GM19395 (cell line): ENCODE data around the gene CCDC88C.
"Not testable (repeated sequence)": the region's sequence is repeated elsewhere in the genome, so short reads cannot be mapped to it uniquely, and the experiment has no call there.

Source experiments
- ATAC-seq: cut with Tn5 transposase; IDR thresholded peaks from one replicate; pipeline ENCODE4 v1.9.1; 2021; ENCODE audit warnings: mild to moderate bottlenecking, moderate library complexity; ENCODE audit not compliant: unreplicated experiment

Gene CCDC88C

DNA sequence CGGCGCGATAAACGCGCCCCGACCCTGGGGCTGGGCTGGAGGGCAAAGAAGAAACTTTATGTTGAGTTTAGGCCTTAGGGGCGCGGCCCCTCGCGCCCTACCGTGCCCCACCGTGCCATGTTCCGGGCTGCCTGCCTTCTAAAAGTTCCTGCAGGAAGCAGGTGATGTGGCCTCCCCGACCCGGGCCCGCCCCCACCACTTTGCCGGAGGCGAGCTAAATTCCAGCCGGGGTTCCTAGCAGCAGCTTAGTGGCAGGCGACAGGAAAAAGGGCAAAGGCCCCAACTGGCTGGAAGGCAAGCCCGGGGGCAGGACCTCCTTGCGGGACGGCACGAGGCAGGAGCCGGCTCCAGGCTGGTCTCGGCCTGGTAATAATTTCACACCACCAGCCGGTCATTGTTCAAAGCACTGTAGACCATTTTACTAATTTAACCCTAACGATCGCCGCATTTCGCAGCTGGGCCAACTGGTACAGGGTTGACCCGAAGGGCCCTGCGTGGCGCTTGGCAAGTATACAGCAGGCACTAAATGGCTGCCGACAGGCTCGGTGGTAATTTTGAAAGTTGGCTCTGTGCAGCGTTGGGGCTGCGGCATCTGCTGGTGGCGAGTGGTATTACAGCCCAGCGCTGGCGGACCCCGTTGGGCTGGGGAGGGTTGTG lies 895 bp upstream of the CCDC88C start:
- ATAC-seq = no peak

DNA sequence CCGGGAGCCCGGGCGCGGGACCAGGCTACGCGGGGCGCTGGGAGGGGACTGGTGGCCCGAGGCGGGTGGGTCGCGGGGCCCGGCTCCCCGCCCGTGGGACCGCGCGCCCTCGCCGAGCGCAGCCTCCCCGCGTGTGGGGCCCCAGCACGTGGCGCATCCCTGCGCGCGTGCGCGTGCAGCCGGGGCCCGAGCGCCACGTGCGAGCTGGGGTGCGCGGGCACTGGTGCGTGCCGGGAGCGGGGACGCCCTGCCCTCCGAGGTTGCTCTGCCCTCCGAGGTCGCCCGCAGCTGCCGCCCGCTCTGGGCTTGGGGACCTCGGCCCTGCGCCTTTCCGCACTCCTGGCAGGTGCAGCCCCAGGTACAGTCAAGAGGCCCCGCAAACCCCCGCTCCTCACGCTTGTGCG lies 365 bp upstream of the CCDC88C start:
- peak; percentile 15 for ATAC-seq

DNA sequence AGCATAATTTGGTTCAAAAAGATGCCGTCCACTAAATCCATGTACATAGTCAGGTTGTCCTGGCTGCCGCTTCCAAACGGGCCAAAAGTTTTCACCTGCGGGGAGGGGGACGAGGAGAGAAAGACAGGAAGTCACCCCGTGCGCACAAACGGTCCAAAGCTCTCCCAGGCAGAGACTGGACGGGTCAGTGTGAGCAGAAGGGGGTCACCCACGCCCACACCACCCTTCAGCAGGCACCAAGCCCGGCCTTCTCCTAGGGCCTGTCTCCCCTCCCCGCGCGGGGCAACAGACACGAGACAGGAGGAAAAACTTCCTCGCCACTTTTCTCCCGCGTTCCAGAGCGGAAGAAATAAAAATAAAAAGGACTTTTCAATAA lies 888 bp downstream of the CCDC88C start:
- no peak for ATAC-seq

DNA sequence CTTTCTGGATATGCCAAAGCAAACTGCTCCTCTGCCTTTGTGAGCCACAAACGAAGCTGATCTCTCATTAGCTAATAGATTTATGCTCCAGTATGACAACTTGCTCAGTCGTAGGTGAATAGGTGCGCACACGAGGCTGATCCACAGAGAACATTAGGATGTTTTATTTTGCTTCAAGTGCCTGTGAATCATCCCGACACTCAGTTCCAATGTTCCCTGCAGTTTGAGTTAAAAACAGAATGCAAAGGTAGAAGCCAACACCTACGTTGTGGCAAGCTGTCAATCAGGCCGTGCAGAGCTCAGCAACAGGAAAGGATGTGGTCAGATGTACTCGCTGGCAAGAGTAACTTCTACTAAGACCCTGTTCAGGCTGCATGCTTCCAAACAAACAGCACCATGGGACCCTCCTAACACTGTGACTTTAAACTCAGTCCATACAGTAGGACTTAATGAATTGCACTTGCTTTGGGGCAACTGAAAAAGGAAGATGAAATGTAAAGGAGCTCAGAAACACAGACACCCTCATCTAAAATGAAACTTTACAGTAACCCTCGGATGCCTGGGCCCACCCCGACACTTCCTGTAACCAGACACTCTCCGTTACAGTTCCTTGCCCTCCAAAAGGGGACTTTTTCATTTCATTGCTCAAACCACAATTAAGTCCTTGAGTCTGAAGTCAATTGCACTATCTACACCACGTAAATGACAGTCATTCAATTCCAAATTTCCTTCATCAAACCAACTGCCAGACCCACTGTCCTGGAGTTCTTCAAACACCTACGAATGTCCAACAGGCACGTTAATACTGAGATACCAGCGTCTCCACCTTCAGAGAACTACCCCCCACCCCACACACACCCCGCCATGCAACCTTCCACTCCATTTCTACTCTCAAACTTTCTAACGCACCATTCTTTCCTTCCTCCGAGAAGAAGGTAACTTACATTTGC lies 1.6 kb downstream of the CCDC88C start:
- ATAC-seq = peak; percentile 71

DNA sequence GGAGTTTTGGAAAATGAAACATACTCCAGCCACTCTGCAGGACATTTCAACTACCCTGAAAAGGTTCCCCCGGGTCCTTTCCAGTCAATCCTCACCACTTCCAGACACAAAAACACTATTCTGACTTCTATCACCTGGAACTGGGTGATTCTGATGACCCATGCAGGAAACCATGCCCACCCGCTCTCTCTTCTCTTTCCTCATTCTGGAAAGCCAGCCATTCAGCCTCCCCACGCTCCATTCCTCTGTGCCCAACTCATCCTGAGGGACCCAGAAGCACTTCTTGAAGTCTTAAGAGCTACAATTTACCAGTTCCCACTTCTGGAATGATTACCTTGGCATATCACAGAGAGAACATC lies 3.2 kb downstream of the CCDC88C start:
- no peak for ATAC-seq

DNA sequence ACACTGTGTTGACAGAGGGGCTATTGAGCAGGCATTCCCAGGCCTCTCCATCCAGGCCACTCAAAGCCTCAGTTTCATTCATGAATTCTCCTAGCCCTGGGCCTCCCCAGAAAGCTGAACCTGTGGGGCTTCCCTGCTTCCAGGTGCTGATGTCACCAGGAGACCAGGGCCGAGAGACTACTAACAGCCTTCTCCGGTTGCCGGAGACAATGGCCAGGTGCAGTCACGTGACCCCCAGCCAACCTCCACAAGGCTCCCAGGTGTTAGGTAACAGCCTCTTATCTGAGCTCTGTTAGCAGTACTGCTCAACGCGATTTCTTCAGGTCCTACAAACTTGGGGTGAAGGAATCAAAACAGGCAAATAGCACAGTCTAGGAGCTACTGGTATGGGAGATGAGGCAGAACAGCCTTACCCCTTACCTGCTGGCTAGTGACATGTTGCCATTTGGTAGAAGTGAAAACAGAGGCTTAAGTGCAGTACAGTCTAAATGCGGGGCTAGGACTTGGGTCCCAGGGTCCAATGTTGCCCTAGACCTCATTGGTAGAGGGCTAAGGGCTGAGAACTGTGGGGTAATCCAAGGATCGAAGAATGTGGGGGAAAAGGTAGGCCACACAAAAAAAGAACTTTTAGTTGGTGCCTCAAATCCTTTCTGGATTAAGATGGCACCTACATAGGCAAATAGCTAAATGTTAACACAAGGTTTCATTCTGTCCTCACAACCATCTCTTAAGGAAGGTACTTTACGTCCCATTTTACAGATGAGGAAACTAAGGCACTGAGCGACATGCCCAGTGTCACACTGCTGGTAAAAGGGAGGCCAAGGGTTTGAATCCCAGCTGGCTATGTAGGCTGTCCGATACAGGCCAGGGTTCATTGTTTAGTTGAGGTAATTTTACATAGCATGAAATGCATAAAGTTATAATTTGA lies 3.8 kb downstream of the CCDC88C start:
- no peak for ATAC-seq

DNA sequence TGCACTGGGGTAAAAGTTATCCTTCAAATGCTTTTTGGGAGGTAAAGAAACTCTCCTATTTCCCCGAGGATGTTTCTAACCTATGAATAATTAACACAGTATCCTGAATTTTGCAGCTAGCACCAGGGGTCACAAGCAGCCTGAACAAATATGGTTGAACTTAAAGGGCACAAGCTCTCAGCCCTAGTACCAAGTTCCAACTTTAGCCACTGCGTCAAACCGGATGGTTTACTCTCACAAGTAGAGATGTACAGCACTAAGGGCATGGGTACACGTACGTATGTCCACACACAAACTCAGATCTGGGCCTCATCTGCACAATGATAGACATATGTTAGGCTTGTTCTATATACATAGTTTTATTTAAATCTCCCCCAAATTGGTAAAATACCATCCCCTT lies 4.7 kb downstream of the CCDC88C start:
- no peak for ATAC-seq

DNA sequence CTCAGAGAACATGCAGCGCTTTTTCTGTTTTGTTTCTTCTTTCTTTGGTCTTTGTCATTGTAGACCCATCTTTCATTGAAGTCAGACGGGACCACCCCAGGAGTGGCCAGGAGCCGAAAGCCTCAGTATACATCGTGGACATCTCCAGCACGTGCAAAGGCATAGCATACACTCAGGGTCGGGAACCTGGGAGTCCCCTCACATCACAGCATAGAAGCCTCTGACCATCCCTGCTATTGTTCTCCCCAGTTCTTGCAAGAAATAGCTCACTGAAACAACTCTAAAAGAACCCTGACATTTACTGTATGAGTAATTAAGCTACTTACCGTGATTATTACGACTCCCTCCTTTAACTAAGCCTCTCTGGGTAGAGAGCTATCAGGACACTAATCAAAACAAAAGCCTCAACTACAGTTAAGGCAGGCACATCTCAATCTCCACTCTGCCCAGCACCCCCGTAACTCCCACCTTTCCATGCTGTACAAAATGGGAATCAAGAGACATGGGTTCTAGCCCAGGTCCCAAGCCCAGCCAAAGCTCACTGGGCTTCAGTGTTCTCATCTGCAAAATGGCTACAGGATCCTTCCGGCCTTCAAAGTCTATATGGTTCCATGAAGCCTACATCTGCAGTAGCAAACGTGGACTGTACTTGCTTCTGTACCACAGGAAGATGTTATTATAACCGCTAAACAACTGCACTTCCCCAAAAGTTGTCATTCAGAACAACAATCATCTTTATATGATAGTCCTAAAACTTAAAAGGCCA lies 6.7 kb downstream of the CCDC88C start:
- ATAC-seq = no peak

DNA sequence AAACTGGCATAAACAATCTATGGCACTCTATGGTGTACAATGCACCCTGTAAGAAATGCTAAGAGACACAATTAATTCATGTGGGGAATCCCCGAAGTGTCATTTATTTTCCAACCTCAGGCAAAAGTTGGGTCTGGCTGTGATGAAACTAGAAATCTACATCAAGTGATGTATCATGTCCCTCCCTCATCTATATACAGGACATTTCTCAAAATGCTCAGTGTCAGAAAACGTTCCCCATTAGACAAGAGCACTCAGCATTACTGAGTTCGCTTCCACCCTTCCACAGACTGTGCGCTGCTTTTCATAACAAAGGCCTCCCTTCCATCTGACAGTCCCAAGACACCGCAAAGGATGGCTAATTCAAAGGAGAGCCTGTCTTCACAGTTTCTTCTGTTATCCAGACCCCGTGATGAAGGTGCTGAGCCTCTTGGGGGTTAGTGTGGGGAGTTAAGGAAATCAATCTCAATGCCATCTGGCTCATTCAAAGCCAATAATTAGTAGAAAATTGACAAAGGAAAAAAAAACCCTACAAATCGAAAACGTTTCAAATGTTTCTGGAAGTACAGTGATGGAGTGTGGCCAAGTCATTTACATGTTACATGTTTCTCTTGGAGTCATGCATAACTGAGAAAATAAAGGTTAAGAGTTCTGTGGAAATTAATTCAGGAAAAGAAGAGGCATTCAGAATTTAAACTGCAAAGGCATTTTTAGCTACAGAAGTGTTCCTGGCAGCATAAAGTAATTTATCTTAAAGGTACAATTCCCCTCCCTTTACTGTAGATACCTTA lies 7.5 kb downstream of the CCDC88C start:
- ATAC-seq = no peak

DNA sequence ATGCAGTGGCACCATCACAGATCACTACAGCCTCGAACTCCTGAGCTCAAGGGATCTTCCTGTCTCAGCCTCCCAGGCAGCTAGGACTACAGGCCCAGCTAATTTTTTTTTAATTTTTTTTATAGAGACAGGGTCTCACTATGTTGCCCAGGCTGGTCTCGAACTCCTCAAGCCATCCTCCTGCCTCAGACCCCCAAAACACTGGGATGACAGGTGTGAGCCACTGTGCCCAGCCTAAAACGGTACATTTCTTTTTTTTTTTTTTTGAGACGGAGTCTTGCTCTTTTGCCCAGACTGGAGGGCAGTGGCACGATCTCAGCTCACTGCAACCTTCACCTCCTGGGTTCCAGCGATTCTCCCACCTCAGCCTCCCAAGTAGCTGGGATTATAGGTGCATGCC lies 8.4 kb downstream of the CCDC88C start:
- not testable (repeated sequence) for ATAC-seq

DNA sequence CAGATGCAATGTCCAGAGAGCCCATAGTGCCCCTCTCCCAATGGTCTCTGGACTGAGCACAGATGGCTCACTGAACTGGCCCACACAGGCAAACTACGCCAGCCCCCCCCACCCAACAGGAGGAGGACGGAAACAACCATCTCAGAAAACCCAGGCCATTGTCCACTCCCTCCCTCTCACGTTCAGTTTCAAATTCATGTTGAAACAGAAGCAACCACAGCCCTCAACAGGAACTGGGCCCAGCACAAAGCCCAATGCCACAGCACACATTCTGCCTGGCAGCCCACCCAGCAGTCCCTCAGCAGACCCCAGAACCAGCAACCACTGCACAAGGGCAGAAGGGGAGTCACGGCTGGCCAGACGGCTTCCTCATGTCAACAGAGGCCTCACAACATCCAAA lies 10.6 kb downstream of the CCDC88C start:
- no peak for ATAC-seq

DNA sequence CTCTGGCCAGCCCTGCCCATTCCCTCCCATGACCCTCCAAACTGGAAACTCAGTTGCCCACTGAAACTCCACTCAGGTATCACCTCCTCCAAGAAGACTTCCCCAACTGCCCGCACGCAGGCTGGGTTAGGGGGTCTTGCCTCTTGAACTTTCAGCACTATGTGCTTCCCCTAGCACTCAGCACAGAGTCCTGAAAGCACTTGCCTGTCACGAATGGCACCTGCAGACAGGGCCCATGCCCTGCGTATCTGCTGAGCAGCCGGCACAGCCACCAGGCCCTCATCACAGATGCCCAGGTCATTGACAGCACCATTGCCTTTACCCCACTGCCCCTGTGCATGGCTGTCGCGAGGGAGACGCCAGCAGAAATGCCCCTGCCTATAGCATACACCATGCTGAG lies 11.2 kb downstream of the CCDC88C start:
- no peak for ATAC-seq

DNA sequence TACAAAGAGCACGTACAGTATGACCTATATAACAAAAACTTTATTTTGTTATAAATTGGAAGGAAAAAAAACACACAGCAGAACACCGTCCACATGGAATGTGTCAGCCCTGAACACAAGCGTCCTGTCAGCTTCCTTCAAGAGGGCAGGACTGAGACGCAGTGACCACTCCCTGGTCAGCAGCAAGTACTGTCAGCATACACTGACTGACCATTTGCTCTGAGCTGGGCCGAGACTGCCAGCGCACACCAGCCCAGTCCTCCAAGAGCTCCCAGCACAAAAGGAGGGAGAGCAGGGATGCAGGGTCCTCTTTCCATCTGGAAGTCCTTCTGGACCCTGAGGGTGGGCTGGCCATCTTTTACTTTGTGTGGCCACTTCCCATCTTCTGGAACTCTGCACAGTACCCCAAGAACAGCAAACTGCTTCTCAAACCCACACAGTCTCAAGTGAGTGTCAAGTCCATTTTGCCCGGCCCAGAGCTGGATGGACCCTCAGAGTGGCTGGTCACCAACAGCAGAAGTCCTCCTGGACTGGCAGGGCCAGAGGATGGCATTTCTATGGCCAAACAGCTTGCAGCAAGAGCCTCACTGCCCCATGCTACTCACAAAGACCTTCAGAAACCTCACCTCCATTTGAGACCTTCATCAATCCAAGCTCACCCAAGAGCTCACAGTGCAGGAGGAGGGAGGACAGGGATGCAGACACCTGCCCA lies 11.7 kb downstream of the CCDC88C start:
- no peak for ATAC-seq

DNA sequence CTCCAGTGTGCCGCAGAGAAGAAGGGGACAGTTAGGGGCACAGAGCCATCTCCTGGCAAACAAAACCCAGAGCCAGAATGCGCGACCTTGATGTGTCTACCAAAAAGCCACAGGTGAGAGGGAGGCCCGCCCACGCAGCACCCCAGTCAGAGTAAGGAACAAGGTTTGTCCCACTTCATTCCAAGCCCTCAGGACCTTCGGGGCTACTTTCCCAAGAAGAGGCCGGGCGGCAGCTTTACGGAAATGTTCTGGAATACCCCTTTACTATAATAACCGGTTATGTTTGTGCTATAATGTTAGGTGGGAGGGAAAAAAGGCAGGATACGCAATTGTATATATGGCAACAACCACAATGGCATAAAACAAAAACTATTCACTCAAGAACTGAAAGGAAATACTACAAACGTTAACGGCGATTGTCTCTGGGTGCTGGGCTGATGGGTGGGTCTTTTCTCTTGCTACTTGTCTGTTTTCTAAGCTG lies 12.3 kb downstream of the CCDC88C start:
- ATAC-seq = no peak

DNA sequence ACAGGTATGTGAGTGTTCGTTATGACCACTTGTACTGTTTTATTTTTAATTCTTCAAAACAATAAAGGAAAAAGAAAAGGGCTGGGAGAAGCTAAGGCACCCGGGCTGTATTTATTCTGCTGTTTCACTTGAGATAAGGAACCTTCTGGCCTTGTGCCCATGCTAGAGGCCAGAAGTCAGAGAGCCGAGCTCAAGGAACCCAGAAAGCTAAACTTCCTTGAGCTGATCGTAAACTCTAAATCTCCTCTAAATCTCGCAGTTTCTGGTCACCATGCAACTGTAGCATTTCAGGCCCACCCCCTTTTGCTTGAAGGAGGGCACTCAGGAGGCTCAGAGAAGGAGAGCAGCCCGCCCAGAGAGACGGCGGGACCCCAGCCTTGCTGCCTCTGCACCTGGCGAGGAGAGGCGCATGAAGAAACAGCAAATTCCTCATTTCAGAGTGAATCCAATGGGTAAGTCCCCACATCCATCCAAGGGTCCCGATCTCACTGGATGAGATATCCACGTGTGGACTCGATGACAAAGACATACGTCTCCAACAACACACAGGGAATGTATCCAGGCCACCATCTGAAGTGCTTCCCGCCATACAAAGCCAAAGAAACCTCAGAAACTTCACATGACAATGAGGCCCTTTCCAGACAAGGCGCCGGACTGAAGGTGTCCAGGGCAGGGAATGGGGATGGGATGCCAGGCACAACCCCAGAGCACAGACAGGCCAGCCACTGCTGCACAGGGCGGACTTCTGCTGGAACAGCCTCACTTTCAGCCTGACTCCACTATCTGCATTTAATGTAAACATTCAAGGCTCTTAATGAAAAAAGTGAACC lies 14.6 kb downstream of the CCDC88C start:
- no peak for ATAC-seq

DNA sequence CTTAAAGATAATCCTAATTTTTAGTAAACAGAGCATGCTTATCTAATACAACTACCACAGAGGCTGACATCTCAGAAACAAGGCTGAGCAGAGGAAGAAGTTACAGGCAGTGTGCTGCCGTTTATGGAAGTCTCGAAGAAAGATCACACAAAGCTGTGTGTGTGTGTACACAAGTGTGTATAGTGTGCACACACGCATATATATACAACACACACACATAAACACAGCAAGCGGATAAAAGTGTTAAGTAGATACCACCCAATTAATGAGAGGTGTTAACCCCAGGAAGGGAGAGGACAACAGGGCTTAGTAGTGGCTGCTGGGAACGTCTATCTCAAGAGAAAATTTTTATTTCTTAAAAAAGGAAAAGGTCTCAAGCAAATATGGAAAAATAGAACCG lies 15.3 kb downstream of the CCDC88C start:
- no peak for ATAC-seq

DNA sequence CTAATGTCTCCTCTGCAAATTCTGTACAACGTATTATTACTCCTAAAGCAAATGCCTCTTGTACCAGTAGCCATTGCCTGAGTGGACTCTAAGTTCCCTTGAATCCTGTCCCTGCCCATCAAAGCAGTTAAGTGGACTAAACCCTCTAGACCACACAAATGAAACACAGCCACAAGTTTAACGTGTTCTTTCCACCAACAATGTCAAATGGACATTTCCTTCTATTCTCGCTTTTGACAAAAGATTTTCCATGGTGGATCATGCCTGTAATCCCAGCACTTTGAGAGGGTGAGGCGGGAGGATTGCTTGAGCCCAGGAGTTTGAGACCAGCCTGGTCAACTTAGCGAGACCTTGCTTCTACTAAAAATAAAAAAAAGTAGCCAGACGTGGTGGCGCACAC lies 15.9 kb downstream of the CCDC88C start:
- no peak for ATAC-seq

DNA sequence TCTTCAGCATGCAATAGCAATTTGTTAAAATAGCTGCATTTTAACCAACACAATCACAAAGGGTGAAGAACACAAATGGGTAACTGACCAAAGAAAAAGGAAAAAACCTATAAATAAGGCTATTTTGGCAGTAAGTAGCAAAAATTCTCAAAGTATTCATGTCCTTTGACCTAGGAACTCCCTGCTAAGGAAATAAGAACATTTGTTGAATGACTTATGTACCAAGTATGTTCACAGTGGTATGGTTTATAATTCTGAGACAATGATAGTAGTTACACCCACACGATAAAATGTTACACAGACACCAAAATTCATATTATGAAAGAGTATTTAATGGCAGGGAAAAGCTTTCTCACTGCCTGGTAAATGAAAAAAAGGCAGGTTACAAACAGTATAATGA lies 16.9 kb downstream of the CCDC88C start:
- ATAC-seq = no peak
